ENCODE measurements around the gene GUCD1. TPM values are rescaled to one million over a fixed set of nuclear protein-coding genes. Genes with fewer than 3 reads are reported as not detected.

The GUCD1 gene
- total and polyA plus RNA-seq, 2 of the 13 experiments (the other 11 are each of a cell fraction or from before 2014, with no cell fraction given), result 128 to 245 TPM

- TF ChIP-seq MED1 (CRISPR knock-in tag; IDR thresholded peaks at IDR 0.05), result peak; percentile 91
- TF ChIP-seq HOXA9 (CRISPR knock-in tag; IDR thresholded peaks at IDR 0.05; ENCODE audit: borderline replicate concordance), result no peak
- no peak for TF ChIP-seq RAD51 (IDR thresholded peaks at IDR 0.05; ENCODE audit: borderline replicate concordance)
- TF ChIP-seq NFIC (IDR thresholded peaks at IDR 0.05; ENCODE audit: low read length), result no peak
- TF ChIP-seq ZNF230 (CRISPR knock-in tag; IDR thresholded peaks at IDR 0.05), result no peak
- TF ChIP-seq ZC3H4 (CRISPR knock-in tag; IDR thresholded peaks at IDR 0.05; ENCODE audit: borderline replicate concordance), result peak; percentile 91
- TF ChIP-seq, protein P1, sequence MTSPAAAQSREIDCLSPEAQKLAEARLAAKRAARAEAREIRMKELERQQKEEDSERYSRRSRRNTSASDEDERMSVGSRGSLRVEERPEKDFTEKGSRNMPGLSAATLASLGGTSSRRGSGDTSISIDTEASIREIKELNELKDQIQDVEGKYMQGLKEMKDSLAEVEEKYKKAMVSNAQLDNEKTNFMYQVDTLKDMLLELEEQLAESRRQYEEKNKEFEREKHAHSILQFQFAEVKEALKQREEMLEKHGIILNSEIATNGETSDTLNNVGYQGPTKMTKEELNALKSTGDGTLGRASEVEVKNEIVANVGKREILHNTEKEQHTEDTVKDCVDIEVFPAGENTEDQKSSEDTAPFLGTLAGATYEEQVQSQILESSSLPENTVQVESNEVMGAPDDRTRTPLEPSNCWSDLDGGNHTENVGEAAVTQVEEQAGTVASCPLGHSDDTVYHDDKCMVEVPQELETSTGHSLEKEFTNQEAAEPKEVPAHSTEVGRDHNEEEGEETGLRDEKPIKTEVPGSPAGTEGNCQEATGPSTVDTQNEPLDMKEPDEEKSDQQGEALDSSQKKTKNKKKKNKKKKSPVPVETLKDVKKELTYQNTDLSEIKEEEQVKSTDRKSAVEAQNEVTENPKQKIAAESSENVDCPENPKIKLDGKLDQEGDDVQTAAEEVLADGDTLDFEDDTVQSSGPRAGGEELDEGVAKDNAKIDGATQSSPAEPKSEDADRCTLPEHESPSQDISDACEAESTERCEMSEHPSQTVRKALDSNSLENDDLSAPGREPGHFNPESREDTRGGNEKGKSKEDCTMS (CRISPR knock-in tag; conservative IDR thresholded peaks at IDR 0.05), result no peak
- TF ChIP-seq YY1 (IDR thresholded peaks at IDR 0.05; ENCODE audit: insufficient read depth, insufficient replicate concordance, low read depth, low read length), result peak; percentile 91
- TF ChIP-seq JUN (CRISPR knock-in tag; IDR thresholded peaks at IDR 0.05), result no peak
- TF ChIP-seq ZFP37 (CRISPR knock-in tag; IDR thresholded peaks at IDR 0.05; ENCODE audit: borderline replicate concordance), result peak; percentile 22; the same call in 1 of the 2 replicates
- TF ChIP-seq POLR2AphosphoS2 (IDR thresholded peaks at IDR 0.05; ENCODE audit: low read depth, low read length), result no peak
- TF ChIP-seq ATF1 (CRISPR knock-in tag; IDR thresholded peaks at IDR 0.05), result peak; percentile 81
- no peak for TF ChIP-seq ZNF326 (CRISPR knock-in tag; IDR thresholded peaks at IDR 0.05; ENCODE audit: borderline replicate concordance)
- TF ChIP-seq HOXA7 (CRISPR knock-in tag; IDR thresholded peaks at IDR 0.05), result no peak
- TF ChIP-seq, protein P2, sequence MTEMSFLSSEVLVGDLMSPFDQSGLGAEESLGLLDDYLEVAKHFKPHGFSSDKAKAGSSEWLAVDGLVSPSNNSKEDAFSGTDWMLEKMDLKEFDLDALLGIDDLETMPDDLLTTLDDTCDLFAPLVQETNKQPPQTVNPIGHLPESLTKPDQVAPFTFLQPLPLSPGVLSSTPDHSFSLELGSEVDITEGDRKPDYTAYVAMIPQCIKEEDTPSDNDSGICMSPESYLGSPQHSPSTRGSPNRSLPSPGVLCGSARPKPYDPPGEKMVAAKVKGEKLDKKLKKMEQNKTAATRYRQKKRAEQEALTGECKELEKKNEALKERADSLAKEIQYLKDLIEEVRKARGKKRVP (CRISPR knock-in tag; IDR thresholded peaks at IDR 0.05), result 0 out of 4 replicates have a peak, but pooled peaks of 1 of the 2 experiments have one; percentile 50
- no peak for TF ChIP-seq ZNF570 (CRISPR knock-in tag; IDR thresholded peaks at IDR 0.05; ENCODE audit: borderline replicate concordance)
- no peak for TF ChIP-seq ZNF468 (CRISPR knock-in tag; IDR thresholded peaks at IDR 0.05)
- TF ChIP-seq IKZF4 (CRISPR knock-in tag; IDR thresholded peaks at IDR 0.05; ENCODE audit: borderline replicate concordance, low read depth, not compliant biosample characterization), result peak; percentile 60
- TF ChIP-seq ZNF205 (CRISPR knock-in tag; IDR thresholded peaks at IDR 0.05), result peak; percentile 95
- TF ChIP-seq, protein P3, sequence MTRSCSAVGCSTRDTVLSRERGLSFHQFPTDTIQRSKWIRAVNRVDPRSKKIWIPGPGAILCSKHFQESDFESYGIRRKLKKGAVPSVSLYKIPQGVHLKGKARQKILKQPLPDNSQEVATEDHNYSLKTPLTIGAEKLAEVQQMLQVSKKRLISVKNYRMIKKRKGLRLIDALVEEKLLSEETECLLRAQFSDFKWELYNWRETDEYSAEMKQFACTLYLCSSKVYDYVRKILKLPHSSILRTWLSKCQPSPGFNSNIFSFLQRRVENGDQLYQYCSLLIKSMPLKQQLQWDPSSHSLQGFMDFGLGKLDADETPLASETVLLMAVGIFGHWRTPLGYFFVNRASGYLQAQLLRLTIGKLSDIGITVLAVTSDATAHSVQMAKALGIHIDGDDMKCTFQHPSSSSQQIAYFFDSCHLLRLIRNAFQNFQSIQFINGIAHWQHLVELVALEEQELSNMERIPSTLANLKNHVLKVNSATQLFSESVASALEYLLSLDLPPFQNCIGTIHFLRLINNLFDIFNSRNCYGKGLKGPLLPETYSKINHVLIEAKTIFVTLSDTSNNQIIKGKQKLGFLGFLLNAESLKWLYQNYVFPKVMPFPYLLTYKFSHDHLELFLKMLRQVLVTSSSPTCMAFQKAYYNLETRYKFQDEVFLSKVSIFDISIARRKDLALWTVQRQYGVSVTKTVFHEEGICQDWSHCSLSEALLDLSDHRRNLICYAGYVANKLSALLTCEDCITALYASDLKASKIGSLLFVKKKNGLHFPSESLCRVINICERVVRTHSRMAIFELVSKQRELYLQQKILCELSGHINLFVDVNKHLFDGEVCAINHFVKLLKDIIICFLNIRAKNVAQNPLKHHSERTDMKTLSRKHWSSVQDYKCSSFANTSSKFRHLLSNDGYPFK (CRISPR knock-in tag; IDR thresholded peaks at IDR 0.05; ENCODE audit: borderline replicate concordance), result peak; percentile 96; the same call in 1 of the 2 replicates
- peak; percentile 92 for TF ChIP-seq REPIN1 (CRISPR knock-in tag; IDR thresholded peaks at IDR 0.05; ENCODE audit: borderline replicate concordance, low read depth)
- TF ChIP-seq NR0B2 (CRISPR knock-in tag; IDR thresholded peaks at IDR 0.05), result no peak
- TF ChIP-seq MTF1 (CRISPR knock-in tag; IDR thresholded peaks at IDR 0.05), result peak; percentile 68; the same call in 1 of the 2 replicates
Observed at GRCh38 chr22:24555165-24556039, 464 bp upstream of the GUCD1 start, which contains the start of gene SNRPD3 (continued).
